K562 (cell line): ENCODE data around the gene NUP35. TPM values are rescaled to one million over a fixed set of nuclear protein-coding genes. Genes with fewer than 3 reads are reported as not detected.

Source experiments
- ATF1 ChIP-seq, 2 experiments: fragments of 450-650 bp in 1 of 2; IDR thresholded peaks; 2 replicates each; pipeline ENCODE4 v1.6.1; 2016; ENCODE audit warnings: missing compliant biosample characterization in 1 of 2, missing genetic modification characterization in 1 of 2
- ERF ChIP-seq: fragments of 450-650 bp; formaldehyde crosslinking; IDR thresholded peaks from 2 replicates; pipeline ENCODE4 v1.4.0; 2020; ENCODE audit warnings: mild to moderate bottlenecking, mixed read lengths
- FOXA3 ChIP-seq, 2 experiments: fragments of 450-650 bp in 1 of 2; sonication (generic) in 1 of 2; formaldehyde crosslinking; IDR thresholded peaks in 1 of 2; conservative IDR thresholded peaks in 1 of 2; 2 replicates each; pipeline versions ENCODE4 v1.4.0 to v1.8.0; 2020 to 2022; ENCODE audit warnings: mild to moderate bottlenecking in 2 of 2, missing genetic modification reagents in 1 of 2
- GATA2 ChIP-seq: sonication (generic); formaldehyde crosslinking; IDR thresholded peaks from 2 replicates; pipeline ENCODE4 v1.4.0; 2020; ENCODE audit warnings: mild to moderate bottlenecking, missing genetic modification reagents
- MEF2A ChIP-seq: IDR thresholded peaks from 2 replicates; pipeline ENCODE4 v1.6.1; 2011; ENCODE audit warnings: low read depth, mild to moderate bottlenecking, low read length, moderate library complexity; ENCODE audit not compliant: control insufficient read depth
- MEIS2 ChIP-seq: fragments of 450-650 bp; IDR thresholded peaks from 2 replicates; pipeline ENCODE4 v1.6.1; 2014; ENCODE audit warnings: mild to moderate bottlenecking; ENCODE audit not compliant: partially characterized antibody
- RB1 ChIP-seq: fragments of 450-650 bp; IDR thresholded peaks from 2 replicates; pipeline ENCODE4 v1.6.1; 2017; ENCODE audit warnings: low read depth, mild to moderate bottlenecking
- RBFOX2 ChIP-seq: fragments of 200-400 bp; formaldehyde crosslinking; IDR thresholded peaks from 2 replicates; pipeline ENCODE4 v1.6.1; 2017; ENCODE audit warnings: low read depth, mild to moderate bottlenecking, low read length, moderate library complexity
- RBM17 ChIP-seq: fragments of 200-400 bp; formaldehyde crosslinking; IDR thresholded peaks from 2 replicates; pipeline ENCODE4 v1.6.1; 2017; ENCODE audit warnings: low read depth, mild to moderate bottlenecking, low read length, borderline replicate concordance
- SP2 ChIP-seq: IDR thresholded peaks from 2 replicates; pipeline ENCODE4 v1.6.1; 2011; ENCODE audit warnings: mild to moderate bottlenecking, low read depth, low read length, moderate library complexity; ENCODE audit not compliant: poor library complexity, severe bottlenecking; ENCODE audit errors: extremely low read depth
- TRIM24 ChIP-seq, 2 experiments: fragments of 450-650 bp; IDR thresholded peaks; 2 replicates each; pipeline ENCODE4 v1.6.1; 2016
- ZKSCAN1 ChIP-seq: fragments of 150-350 bp; IDR thresholded peaks from 2 replicates; pipeline ENCODE4 v1.6.1; 2016; ENCODE audit warnings: low read depth, low read length
- ZKSCAN3 ChIP-seq: fragments of 250-450 bp; sonication (Bioruptor Pico); IDR thresholded peaks from 2 replicates; pipeline ENCODE4 v1.4.0; 2020
- polyA plus RNA-seq, 8 experiments: library from polyadenylated mRNA; depleted of rRNA in 4 of 8; stranded (reverse) in 5 of 8; unstranded in 3 of 8; fragments of >200 nt; fragmentation: Nextera tagmentation in 2 of 8; fragmentation: Illumina TruSeq in 1 of 8; extraction: Ambion mirVana in 2 of 8; extraction: Trizol in 1 of 8; gene quantifications; 2 replicates each; pipeline versions ENCODE4 v1.2.1 to v1.2.3, GENCODE V29; 2011 to 2014; ENCODE audit warnings: inconsistent platforms in 1 of 8, missing spikeins in 1 of 8
- total RNA-seq, 7 experiments: library from RNA; depleted of rRNA in 6 of 7; stranded (reverse); fragments of >200 nt in 6 of 7; fragmentation: Illumina TruSeq in 2 of 7; extraction: Trizol in 2 of 7; gene quantifications; 2 replicates each; pipeline versions ENCODE4 v1.2.1 to v1.2.3, GENCODE V29; 2011 to 2021; ENCODE audit warnings: low replicate concordance in 1 of 7
- TF ChIP-seq, protein P1 (sequence below), 2 experiments: fragments of 450-650 bp in 1 of 2; IDR thresholded peaks; 2 replicates each; pipeline ENCODE4 v1.6.1; 2011 to 2017; ENCODE audit warnings: low read depth in 2 of 2, antibody characterized with exemption in 1 of 2, borderline replicate concordance in 1 of 2, low read length in 1 of 2, mild to moderate bottlenecking in 1 of 2, mixed read lengths in 1 of 2; ENCODE audit not compliant: control insufficient read depth in 1 of 2
- TF ChIP-seq, protein P2 (sequence below): fragments of 250-450 bp; sonication (Bioruptor Pico); IDR thresholded peaks from 2 replicates; pipeline ENCODE4 v1.8.0; 2022; ENCODE audit warnings: moderate library complexity, mild to moderate bottlenecking, inconsistent platforms

The NUP35 gene
- total and polyA plus RNA-seq, 9 of the 15 experiments (the other 6 are each of a cell fraction or from before 2014, with no cell fraction given), result 24.5 to 78.2 (median 51.1) TPM

DNA sequence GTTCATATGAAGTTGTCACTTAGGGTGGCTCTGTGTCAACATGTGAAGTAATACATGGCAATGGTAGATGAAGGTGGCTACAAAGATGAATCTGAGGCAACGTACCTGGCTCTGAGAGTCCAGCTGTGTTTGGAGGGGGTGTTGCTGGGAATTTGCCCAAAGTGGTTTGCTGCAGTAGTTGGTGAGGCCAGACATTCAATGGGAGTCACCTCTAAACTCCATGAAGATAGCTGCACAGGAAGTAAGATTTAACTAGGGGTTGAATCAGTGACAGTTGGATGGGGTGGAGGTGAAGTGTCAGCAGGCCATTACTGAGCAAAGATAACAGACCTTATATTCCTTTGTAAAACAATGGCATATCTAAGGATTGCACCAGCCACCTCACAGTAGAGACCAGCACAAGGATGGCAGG is 71.8 kb downstream of the NUP35 start (continued):
- TF ChIP-seq, protein P1, sequence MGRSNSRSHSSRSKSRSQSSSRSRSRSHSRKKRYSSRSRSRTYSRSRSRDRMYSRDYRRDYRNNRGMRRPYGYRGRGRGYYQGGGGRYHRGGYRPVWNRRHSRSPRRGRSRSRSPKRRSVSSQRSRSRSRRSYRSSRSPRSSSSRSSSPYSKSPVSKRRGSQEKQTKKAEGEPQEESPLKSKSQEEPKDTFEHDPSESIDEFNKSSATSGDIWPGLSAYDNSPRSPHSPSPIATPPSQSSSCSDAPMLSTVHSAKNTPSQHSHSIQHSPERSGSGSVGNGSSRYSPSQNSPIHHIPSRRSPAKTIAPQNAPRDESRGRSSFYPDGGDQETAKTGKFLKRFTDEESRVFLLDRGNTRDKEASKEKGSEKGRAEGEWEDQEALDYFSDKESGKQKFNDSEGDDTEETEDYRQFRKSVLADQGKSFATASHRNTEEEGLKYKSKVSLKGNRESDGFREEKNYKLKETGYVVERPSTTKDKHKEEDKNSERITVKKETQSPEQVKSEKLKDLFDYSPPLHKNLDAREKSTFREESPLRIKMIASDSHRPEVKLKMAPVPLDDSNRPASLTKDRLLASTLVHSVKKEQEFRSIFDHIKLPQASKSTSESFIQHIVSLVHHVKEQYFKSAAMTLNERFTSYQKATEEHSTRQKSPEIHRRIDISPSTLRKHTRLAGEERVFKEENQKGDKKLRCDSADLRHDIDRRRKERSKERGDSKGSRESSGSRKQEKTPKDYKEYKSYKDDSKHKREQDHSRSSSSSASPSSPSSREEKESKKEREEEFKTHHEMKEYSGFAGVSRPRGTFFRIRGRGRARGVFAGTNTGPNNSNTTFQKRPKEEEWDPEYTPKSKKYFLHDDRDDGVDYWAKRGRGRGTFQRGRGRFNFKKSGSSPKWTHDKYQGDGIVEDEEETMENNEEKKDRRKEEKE (IDR thresholded peaks at IDR 0.05; ENCODE audit: borderline replicate concordance in 1 of 2, control insufficient read depth in 1 of 2, low read depth in 2 of 2, low read length in 1 of 2), result no peak
- no peak for TF ChIP-seq ATF1 (CRISPR knock-in tag; IDR thresholded peaks at IDR 0.05)
- TF ChIP-seq ATF1 (tag; IDR thresholded peaks at IDR 0.05), result peak; percentile 56; the same call in 1 of the 2 replicates
- no peak for TF ChIP-seq SP2
- no peak for TF ChIP-seq GATA2
- peak in 1 of 2 experiments; percentile 79; a peak in 3 of 4 replicates for TF ChIP-seq FOXA3 (CRISPR knock-in tag; conservative IDR thresholded peaks at IDR 0.05 in 1 of 2, IDR thresholded peaks at IDR 0.05 in 1 of 2)
- TF ChIP-seq MEF2A, result no peak
- no peak for TF ChIP-seq ZKSCAN1
- TF ChIP-seq ZKSCAN3, result no peak
- peak; percentile 73 for TF ChIP-seq MEIS2
- no peak for TF ChIP-seq RBFOX2
- TF ChIP-seq ERF, result no peak
- TF ChIP-seq RBM17, result no peak
- peak; percentile 56 to 67; a peak in 2 of 4 replicates for TF ChIP-seq TRIM24 (IDR thresholded peaks at IDR 0.05)
- no peak for TF ChIP-seq RB1
- TF ChIP-seq, protein P2, sequence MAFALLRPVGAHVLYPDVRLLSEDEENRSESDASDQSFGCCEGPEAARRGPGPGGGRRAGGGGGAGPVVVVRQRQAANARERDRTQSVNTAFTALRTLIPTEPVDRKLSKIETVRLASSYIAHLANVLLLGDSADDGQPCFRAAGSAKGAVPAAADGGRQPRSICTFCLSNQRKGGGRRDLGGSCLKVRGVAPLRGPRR (CRISPR knock-in tag), result no peak
